Fibroblast of lung (primary cell): ENCODE data around the gene B3GNT8. TPM values are rescaled to one million over a fixed set of nuclear protein-coding genes. Genes with fewer than 3 reads are reported as not detected.

Experiments
- DNase-seq, 2 donors: peaks; one replicate each; pipeline versions ENCODE4 v3.0.0 to v3.0.0-alpha.2; 2010; ENCODE audit warnings: low read depth in 2 of 2
- H2AFZ ChIP-seq: 2 replicates; pipeline ENCODE4 v1.5.1; 2012; ENCODE audit warnings: low read length, control low read depth, inconsistent platforms
- H3K27ac ChIP-seq: 2 replicates; pipeline ENCODE4 v1.5.1; 2011; ENCODE audit warnings: low read length, control low read depth; ENCODE audit not compliant: insufficient read depth
- H3K27me3 ChIP-seq: 2 replicates; pipeline ENCODE4 v1.5.1; 2011; ENCODE audit warnings: mild to moderate bottlenecking, low read length; ENCODE audit not compliant: control insufficient read depth, insufficient read depth
- H3K36me3 ChIP-seq: 2 replicates; pipeline ENCODE4 v1.5.1; 2011; ENCODE audit warnings: low read length; ENCODE audit not compliant: control insufficient read depth, insufficient read depth
- H3K4me1 ChIP-seq: 2 replicates; pipeline ENCODE4 v1.5.1; 2011; ENCODE audit warnings: low read length; ENCODE audit not compliant: control insufficient read depth, insufficient read depth; ENCODE audit errors: extremely low read depth
- H3K4me2 ChIP-seq: 2 replicates; pipeline ENCODE4 v1.5.1; 2011; ENCODE audit warnings: low read length, control low read depth; ENCODE audit not compliant: insufficient read depth; ENCODE audit errors: extremely low read depth
- H3K4me3 ChIP-seq, 4 experiments: fragments of 200-600 bp in 1 of 4; sonication (generic) in 1 of 4; replicated peaks in 1 of 4; 2 replicates each; pipeline ENCODE4 v1.5.1; 2011 to 2016; ENCODE audit warnings: low read length in 4 of 4, low read depth in 3 of 4, mild to moderate bottlenecking in 3 of 4, control low read depth in 2 of 4, inconsistent platforms in 1 of 4, mixed read lengths in 1 of 4; ENCODE audit not compliant: insufficient read depth in 1 of 4; ENCODE audit errors: control extremely low read depth in 1 of 4
- H3K79me2 ChIP-seq: 2 replicates; pipeline ENCODE4 v1.5.1; 2012; ENCODE audit warnings: mild to moderate bottlenecking, low read length, inconsistent platforms; ENCODE audit not compliant: control insufficient read depth, insufficient read depth
- H3K9ac ChIP-seq: 2 replicates; pipeline ENCODE4 v1.5.1; 2011; ENCODE audit warnings: mild to moderate bottlenecking, low read length, control low read depth; ENCODE audit not compliant: insufficient read depth
- H3K9me3 ChIP-seq: 2 replicates; pipeline ENCODE4 v1.5.1; 2012; ENCODE audit warnings: low read depth, low read length; ENCODE audit not compliant: control insufficient read depth, insufficient read depth
- H4K20me1 ChIP-seq: 2 replicates; pipeline ENCODE4 v1.5.1; 2011; ENCODE audit warnings: low read length; ENCODE audit not compliant: control insufficient read depth, insufficient read depth; ENCODE audit errors: extremely low read depth
- EZH2 ChIP-seq: IDR thresholded peaks from 2 replicates; pipeline ENCODE4 v1.5.1; 2012; ENCODE audit warnings: low read length, control low read depth, mild to moderate bottlenecking; ENCODE audit errors: missing control alignments
- polyA plus RNA-seq, 2 donors: library from polyadenylated mRNA; depleted of rRNA in 1 of 2; stranded (reverse) in 1 of 2; unstranded in 1 of 2; fragments of >200 nt; gene quantifications; 2 replicates each; pipeline ENCODE4 v1.2.1, GENCODE V29; 2011 to 2012; ENCODE audit warnings: missing spikeins in 1 of 2
- total RNA-seq: library from RNA; depleted of rRNA; stranded (reverse); fragments of >200 nt; gene quantifications from 2 replicates; pipeline ENCODE4 v1.2.1, GENCODE V29; 2014
- TF ChIP-seq, protein P1 (sequence below), 2 donors: IDR thresholded peaks in 1 of 2; conservative IDR thresholded peaks in 1 of 2; 1 replicate in 1 of 2; 2 replicates in 1 of 2; pipeline ENCODE4 v1.5.1; 2011 to 2012; ENCODE audit warnings: low read length in 2 of 2, control low read depth in 1 of 2, inconsistent platforms in 1 of 2, low read depth in 1 of 2, mild to moderate bottlenecking in 1 of 2

Gene B3GNT8
- total and polyA plus RNA-seq, 2 donors (not counting 1 experiment from before 2014, with no cell fraction given) = 0.54 to 3.5 TPM

DNA sequence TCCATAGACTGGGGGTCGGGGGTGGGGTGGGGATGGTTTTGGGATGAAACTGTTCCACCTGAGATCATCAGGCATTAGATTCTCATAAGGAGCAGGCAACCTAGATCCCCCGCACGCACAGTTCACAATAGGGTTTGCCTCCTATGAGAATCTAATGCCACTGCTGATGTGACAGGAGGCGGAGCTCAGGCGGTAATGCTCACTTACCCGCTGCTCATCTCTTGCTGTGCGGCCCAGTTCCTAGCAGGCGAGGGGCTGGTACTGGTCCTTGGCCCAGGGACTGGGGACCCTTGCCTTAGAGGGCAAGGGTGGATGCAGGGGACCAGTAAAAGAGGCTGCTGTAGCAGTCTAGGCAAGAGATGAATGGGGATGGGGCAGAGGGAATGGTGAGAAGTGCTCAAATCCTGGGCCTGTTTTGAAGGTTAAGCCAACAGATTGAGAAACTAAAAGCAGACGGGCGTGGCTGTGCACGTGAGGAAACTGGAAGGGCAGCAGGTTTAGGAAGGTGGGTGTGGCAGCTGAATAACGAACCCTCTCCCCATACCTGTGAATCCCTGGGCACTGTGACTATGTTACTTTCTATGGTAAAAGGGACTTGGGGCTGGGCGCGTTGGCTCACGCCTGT, 14.3 kb upstream of the B3GNT8 start:
- H3K4me1 ChIP-seq = no peaks in the 10 kb centered on the region
- peaks cover 5% of the 10 kb centered on the region for H3K27me3 ChIP-seq
- peaks cover 2% of the 10 kb centered on the region for H3K36me3 ChIP-seq
- H3K27ac ChIP-seq = no peak overlapping the region
- H3K9ac ChIP-seq = no peak overlapping the region
- H3K79me2 ChIP-seq = peaks cover 3% of the 10 kb centered on the region
- H2AFZ ChIP-seq = no peak overlapping the region
- no peak overlapping the region for H3K4me3 ChIP-seq
- H3K4me2 ChIP-seq = no peak overlapping the region
- no peaks in the 10 kb centered on the region for H4K20me1 ChIP-seq
- TF ChIP-seq, protein P1, sequence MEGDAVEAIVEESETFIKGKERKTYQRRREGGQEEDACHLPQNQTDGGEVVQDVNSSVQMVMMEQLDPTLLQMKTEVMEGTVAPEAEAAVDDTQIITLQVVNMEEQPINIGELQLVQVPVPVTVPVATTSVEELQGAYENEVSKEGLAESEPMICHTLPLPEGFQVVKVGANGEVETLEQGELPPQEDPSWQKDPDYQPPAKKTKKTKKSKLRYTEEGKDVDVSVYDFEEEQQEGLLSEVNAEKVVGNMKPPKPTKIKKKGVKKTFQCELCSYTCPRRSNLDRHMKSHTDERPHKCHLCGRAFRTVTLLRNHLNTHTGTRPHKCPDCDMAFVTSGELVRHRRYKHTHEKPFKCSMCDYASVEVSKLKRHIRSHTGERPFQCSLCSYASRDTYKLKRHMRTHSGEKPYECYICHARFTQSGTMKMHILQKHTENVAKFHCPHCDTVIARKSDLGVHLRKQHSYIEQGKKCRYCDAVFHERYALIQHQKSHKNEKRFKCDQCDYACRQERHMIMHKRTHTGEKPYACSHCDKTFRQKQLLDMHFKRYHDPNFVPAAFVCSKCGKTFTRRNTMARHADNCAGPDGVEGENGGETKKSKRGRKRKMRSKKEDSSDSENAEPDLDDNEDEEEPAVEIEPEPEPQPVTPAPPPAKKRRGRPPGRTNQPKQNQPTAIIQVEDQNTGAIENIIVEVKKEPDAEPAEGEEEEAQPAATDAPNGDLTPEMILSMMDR (conservative IDR thresholded peaks at IDR 0.05 in 1 of 2, IDR thresholded peaks at IDR 0.05 in 1 of 2; ENCODE audit: low read depth in 1 of 2, low read length in 2 of 2) = no peak
- no peaks in the 10 kb centered on the region for H3K9me3 ChIP-seq
- no peak for DNase-seq

DNA sequence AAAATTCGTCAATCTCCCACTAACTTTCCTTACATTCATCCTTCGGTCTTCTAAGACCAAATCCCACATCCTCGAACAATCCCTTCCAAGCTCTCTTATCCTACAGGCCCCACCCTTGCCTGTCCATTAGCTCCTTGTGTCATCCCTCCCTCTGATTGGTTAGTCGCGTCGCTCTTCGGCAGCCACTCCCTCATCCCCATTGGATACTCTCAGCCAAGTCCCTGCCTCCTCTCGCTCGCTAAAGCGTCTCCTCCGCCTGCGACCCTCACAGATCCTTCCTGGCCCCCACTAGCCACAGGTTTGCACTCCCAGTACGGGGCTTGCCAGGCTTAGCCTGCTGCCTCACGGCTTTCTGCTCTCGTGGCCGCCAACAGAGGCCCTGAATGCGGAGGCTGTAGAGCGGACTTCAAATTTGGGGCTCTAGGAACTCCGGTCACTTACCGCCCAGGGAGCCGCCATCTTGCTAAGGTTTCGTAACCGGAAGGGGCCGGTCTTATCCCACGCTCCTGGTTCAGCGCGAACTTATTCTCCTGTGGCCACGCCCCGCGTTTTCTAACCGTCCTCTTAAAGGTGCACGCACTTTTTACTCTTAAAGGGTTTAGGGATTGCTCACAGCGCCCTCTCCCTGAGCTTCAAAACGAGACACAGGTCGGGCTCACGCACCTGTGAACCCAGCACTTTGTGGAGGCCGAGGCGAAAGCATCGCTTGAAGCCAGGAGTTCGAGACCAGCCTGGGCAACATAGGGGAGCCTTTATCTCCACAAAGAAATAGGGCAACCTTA, 12.5 kb upstream of the B3GNT8 start, which contains the start of gene DMAC2:
TSS of gene DMAC2 (minus strand) at position 472 of the 782 bp plus-strand sequence. CDS start at position 459, 13 bp downstream.
- peaks cover 5% of the 10 kb centered on the region for H3K27me3 ChIP-seq
- peaks cover 2% of the 10 kb centered on the region for H3K36me3 ChIP-seq
- peak within 1 kb of the TSS; percentile 89 for H3K9ac ChIP-seq
- H3K27ac ChIP-seq = peak within 1 kb of the TSS; percentile 99
- peak within 1 kb of the TSS; percentile 99 for H3K4me2 ChIP-seq
- TF ChIP-seq EZH2 = no peak
- TF ChIP-seq, protein P1 (conservative IDR thresholded peaks at IDR 0.05 in 1 of 2, IDR thresholded peaks at IDR 0.05 in 1 of 2; ENCODE audit: low read depth in 1 of 2, low read length in 2 of 2) = peak in 1 of 2 donors; percentile 44
- H3K4me1 ChIP-seq = no peaks in the 10 kb centered on the region
- DNase-seq = peak; percentile 98
- H2AFZ ChIP-seq = peak within 1 kb of the TSS; percentile 97
- H4K20me1 ChIP-seq = no peaks in the 10 kb centered on the region
- no peaks in the 10 kb centered on the region for H3K9me3 ChIP-seq
- H3K4me3 ChIP-seq = peak within 1 kb of the TSS; percentile 84 to 98 (median 92)
- H3K79me2 ChIP-seq = peaks cover 3% of the 10 kb centered on the region

DNA sequence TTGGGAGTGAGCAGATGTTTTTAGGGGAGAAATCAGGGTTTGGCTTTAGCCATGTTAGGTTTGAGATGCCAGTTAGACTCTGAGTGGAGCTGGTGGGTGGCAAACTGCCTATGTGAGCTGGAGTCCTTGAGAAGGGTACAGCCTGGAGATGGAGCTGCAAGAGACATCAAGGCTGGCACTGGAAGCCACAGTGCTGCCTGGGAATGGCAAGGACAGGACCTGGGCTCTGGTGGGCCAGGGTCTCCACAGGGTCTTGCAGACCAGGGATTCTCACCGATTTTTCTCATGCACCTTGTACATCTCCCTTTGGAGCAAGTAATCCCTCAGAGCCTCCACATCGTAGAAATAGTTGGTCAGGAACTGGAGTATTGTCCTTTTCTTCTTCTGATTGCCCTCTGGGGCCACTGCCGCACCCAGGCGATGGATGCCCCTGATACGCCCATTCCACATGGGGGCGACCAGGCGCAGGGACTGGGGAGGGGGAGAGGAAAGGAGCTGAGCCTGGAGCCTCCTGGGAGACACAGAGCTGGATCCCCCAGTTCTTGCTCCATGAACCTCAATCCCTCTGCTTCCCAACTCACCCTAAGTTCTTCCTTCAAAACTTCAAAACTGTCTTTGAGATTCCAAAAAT, 10.9 kb upstream of the B3GNT8 start:
- Histone ChIP-seq H3K79me2 (peaks cover 3% of the 10 kb centered on the region), H3K9ac (no peak overlapping the region), H3K36me3 (peaks cover 2% of the 10 kb centered on the region), H3K4me3 (no peak overlapping the region), H3K27ac (no peak overlapping the region), H3K9me3 (no peaks in the 10 kb centered on the region), H3K4me1 (no peaks in the 10 kb centered on the region), H4K20me1 (no peaks in the 10 kb centered on the region), H3K4me2 (no peak overlapping the region), H3K27me3 (no peaks in the 10 kb centered on the region), H2AFZ (no peak overlapping the region)
- TF ChIP-seq, protein P1 (conservative IDR thresholded peaks at IDR 0.05 in 1 of 2, IDR thresholded peaks at IDR 0.05 in 1 of 2; ENCODE audit: low read depth in 1 of 2, low read length in 2 of 2) = no peak
- TF ChIP-seq EZH2 = no peak
- no peak for DNase-seq
